Activated T-cell treated with anti-CD3 and anti-CD28 coated beads, Interleukin-2, amount 50 U/mL, for 72 hours (primary cell): ENCODE results near the gene PIP4K2A. TPM values are rescaled to one million over a fixed set of nuclear protein-coding genes. Genes with fewer than 3 reads are reported as not detected.
A peak's percentile ranks its signal among the peaks of the same experiment; 100 is the strongest.

Experiments
- ATAC-seq, 2 donors: fragments of 150-1000 bp; cut with Tn5 transposase; replicated peaks in 1 of 2; 2 replicates each; pipeline ENCODE4 v1.10.0; 2021; ENCODE audit warnings: moderate library complexity in 2 of 2, mild to moderate bottlenecking in 1 of 2
- DNase-seq, 2 donors: peaks; one replicate each; pipeline ENCODE4 v3.0.0; 2021 to 2022; ENCODE audit warnings: mixed read lengths in 1 of 2
- H3K27ac Mint-ChIP-seq: one replicate; pipeline ENCODE4 v1.8.0; 2022; ENCODE audit warnings: mild to moderate bottlenecking, moderate library complexity, mixed read lengths
- H3K27me3 Mint-ChIP-seq: one replicate; pipeline ENCODE4 v1.8.0; 2022; ENCODE audit warnings: low read depth, mixed read lengths
- H3K36me3 Mint-ChIP-seq, 2 donors: one replicate each; pipeline ENCODE4 v1.8.0; 2022; ENCODE audit warnings: mixed read lengths in 2 of 2, mild to moderate bottlenecking in 1 of 2; ENCODE audit not compliant: insufficient read depth in 2 of 2
- H3K4me1 Mint-ChIP-seq: one replicate; pipeline ENCODE4 v1.8.0; 2022; ENCODE audit warnings: low read depth, mixed read lengths
- H3K4me3 Mint-ChIP-seq, 2 donors: one replicate each; pipeline ENCODE4 v1.8.0; 2022; ENCODE audit warnings: mild to moderate bottlenecking in 2 of 2, mixed read lengths in 2 of 2, moderate library complexity in 2 of 2
- H3K9me3 Mint-ChIP-seq, 2 donors: one replicate each; pipeline ENCODE4 v1.8.0; 2022; ENCODE audit warnings: mixed read lengths in 2 of 2
- total RNA-seq, 2 donors: library from RNA; stranded (reverse); gene quantifications; one replicate each; pipeline ENCODE4 v1.2.3, GENCODE V29; 2022

PIP4K2A gene
- total RNA-seq, 2 donors from 2014 or later = 104 to 138 TPM

GRCh38 chr10:22570733-22571430 lies 143.5 kb downstream of the PIP4K2A start:
- DNase-seq = peak; percentile 64 to 65
- no peaks in the 10 kb centered on the region for H3K27me3 Mint-ChIP-seq

DNA sequence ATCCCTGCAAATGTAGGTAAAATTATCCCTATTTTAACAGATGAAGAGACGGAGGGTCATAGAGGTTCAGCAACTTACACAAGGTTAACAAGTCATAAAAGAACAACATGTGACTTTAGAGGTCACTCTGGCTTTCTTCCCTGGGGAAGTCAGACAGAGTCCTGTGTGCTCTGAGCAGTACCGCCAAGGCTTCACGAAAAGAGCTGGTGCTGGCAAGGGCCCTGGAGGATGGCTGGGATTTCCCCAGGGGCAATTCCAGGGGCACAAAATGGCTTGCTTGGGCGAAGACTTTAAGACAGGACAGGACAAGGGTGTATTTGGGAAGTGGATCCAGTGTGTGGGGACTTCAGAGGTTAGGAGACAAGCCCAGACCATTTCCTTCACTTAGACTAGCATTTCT lies 144.1 kb downstream of the PIP4K2A start:
- DNase-seq = peak in 1 of 2 donors; percentile 9
- ATAC-seq = peak; percentile 19 to 26
- Mint-ChIP-seq H3K27ac (peak overlapping the region; percentile 97), H3K27me3 (no peaks in the 10 kb centered on the region), H3K9me3 (no peaks in the 10 kb centered on the region), H3K4me1 (peaks cover 58% of the 10 kb centered on the region), H3K36me3 (peaks cover 18 to 33% of the 10 kb centered on the region in 2 donors), H3K4me3 (peak overlapping the region; percentile 37 to 68)

More at GRCh38 chr10:22570733-22571430, 143.5 kb downstream of the PIP4K2A start:
- Mint-ChIP-seq H3K4me1 (peaks cover 61% of the 10 kb centered on the region), H3K27ac (peak overlapping the region; percentile 97), H3K9me3 (no peaks in the 10 kb centered on the region), H3K36me3 (peaks cover 18 to 32% of the 10 kb centered on the region in 2 donors), H3K4me3 (peak overlapping the region in 1 of 2 donors; percentile 73)
- ATAC-seq = peak; percentile 96 to 97

DNA sequence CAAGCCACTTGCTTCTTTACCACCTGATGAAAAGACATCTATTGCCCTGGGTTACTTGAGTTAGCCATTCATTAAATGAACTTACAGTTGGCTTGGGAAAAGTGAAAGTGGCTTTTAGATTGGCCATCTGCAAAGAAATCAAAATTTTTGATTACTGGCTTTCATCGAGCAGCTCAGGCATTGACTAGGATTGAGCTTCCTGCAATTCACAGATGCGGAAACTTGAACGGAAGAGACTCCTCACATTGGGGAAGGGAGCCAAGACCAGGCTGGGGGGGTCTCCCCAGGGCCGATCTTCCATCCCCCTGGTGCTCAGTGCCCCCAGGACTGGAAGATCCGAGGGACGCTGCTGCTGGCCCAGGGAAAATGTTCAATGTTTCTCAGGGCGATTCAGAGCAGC lies 145.4 kb downstream of the PIP4K2A start:
- Mint-ChIP-seq H3K27ac (no peak overlapping the region), H3K4me3 (no peak overlapping the region), H3K4me1 (peaks cover 56% of the 10 kb centered on the region), H3K36me3 (peaks cover 18 to 37% of the 10 kb centered on the region in 2 donors), H3K9me3 (no peaks in the 10 kb centered on the region), H3K27me3 (no peaks in the 10 kb centered on the region)
- DNase-seq (no peak), ATAC-seq (no peak)

GRCh38 chr10:22564060-22564459 lies 150.3 kb downstream of the PIP4K2A start:
- no peaks in the 10 kb centered on the region for H3K9me3 Mint-ChIP-seq
- H3K4me3 Mint-ChIP-seq = no peak overlapping the region
- no peaks in the 10 kb centered on the region for H3K27me3 Mint-ChIP-seq
- no peak for DNase-seq
- peak overlapping the region; percentile 79 for H3K27ac Mint-ChIP-seq
- H3K4me1 Mint-ChIP-seq = peaks cover 17% of the 10 kb centered on the region
- peaks cover 10 to 31% of the 10 kb centered on the region in 2 donors for H3K36me3 Mint-ChIP-seq
- no peak for ATAC-seq

- Mint-ChIP-seq H3K27me3 (no peaks in the 10 kb centered on the region), H3K36me3 (peaks cover 8 to 24% of the 10 kb centered on the region in 2 donors), H3K27ac (no peak overlapping the region), H3K4me3 (no peak overlapping the region), H3K9me3 (no peaks in the 10 kb centered on the region), H3K4me1 (peaks cover 13% of the 10 kb centered on the region)
- ATAC-seq (no peak), DNase-seq (no peak)
These were observed 152.5 kb downstream of the PIP4K2A start for GRCh38 chr10:22561909-22562308.

DNA sequence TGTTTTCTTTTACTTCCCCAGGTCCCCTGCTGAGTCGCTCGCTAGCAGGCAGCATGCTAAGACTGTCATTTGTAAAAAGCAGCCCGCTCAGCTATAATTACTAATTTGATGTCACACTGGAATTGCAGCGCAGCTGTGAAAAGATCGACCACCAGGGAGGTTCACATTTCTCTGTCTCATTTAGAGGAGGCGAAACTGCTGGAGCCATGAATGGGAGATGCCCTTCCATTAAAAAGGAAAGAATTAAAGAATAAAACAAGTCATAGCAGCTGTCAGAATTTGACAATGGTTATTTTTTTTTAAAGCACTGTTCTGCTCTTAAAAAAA lies 153.5 kb downstream of the PIP4K2A start:
- peaks cover 2 to 13% of the 10 kb centered on the region in 2 donors for H3K36me3 Mint-ChIP-seq
- no peaks in the 10 kb centered on the region for H3K27me3 Mint-ChIP-seq
- DNase-seq (no peak), ATAC-seq (no peak)
- H3K4me1 Mint-ChIP-seq = peaks cover 6% of the 10 kb centered on the region
- no peak overlapping the region for H3K27ac Mint-ChIP-seq
- H3K4me3 Mint-ChIP-seq = no peak overlapping the region
- H3K9me3 Mint-ChIP-seq = no peaks in the 10 kb centered on the region

DNA sequence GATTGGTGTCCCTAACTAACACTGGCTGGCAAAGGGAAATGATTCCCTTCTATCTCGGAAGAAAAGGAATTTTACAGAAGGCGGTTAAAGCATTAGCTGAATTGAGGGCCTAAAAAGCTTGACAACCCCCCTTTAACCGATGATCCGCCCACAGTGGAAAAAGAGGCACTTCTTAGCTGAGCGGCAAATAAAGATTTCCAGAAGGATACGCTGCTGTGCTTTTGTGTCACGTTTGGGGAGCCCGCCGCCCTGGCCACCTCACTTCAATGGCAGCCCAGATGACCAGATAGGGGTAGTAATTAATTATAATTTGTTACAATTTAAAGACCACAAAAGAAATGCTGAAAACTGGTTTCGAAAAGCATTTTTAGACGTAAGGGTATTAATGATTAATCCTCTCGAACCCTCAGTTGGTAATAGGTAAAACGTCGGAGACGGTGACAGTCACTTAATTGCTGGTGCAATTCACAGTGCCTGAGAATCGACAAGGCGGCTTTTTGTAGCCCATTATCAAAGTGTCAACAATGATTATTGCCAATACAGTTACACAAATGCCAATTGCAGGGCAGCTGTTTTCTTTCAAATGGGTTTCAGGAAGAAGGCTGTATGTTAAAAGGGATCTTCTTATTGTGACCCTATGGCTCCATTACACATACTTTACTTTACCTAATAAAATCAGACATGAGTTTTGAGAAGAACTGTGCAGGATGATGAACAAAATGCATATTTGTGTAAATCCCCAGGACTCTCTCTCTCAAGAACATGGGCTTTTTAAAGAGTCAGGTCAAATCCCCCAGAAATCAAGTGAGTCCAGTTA lies 154.1 kb downstream of the PIP4K2A start:
- peaks cover 2 to 13% of the 10 kb centered on the region in 2 donors for H3K36me3 Mint-ChIP-seq
- no peak overlapping the region for H3K4me3 Mint-ChIP-seq
- DNase-seq (no peak), ATAC-seq (no peak)
- peaks cover 6% of the 10 kb centered on the region for H3K4me1 Mint-ChIP-seq
- H3K9me3 Mint-ChIP-seq = no peaks in the 10 kb centered on the region
- H3K27ac Mint-ChIP-seq = peak overlapping the region; percentile 73
- H3K27me3 Mint-ChIP-seq = no peaks in the 10 kb centered on the region

GRCh38 chr10:22557321-22557720 lies 157.1 kb downstream of the PIP4K2A start:
- no peaks in the 10 kb centered on the region for H3K36me3 Mint-ChIP-seq
- no peaks in the 10 kb centered on the region for H3K27me3 Mint-ChIP-seq
- H3K4me3 Mint-ChIP-seq = no peak overlapping the region
- H3K27ac Mint-ChIP-seq = no peak overlapping the region
- ATAC-seq (no peak), DNase-seq (no peak)
- no peaks in the 10 kb centered on the region for H3K9me3 Mint-ChIP-seq
- no peaks in the 10 kb centered on the region for H3K4me1 Mint-ChIP-seq

DNA sequence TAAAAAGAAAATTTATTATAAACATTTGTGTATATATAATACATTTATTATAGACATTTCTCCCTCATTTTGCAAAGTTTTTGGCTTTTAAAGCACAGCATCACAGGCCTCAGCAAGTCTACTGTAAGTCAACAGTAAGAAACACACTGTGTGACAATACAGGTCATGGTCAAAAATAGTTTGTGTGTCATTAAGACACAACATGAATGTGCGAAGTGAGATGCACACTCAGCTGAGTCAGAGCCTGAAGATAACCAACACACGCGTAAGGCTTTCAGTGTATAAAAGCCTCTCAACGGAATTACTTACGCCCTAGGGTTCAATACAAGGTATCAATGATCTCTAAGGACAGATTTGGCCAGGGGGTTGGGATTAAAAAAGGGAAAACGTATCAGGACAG lies 157.6 kb downstream of the PIP4K2A start:
- Mint-ChIP-seq H3K4me3 (no peak overlapping the region), H3K36me3 (peaks cover 0 to under 1% of the 10 kb centered on the region in 2 donors), H3K27ac (no peak overlapping the region), H3K27me3 (no peaks in the 10 kb centered on the region), H3K9me3 (no peaks in the 10 kb centered on the region), H3K4me1 (peaks cover 5% of the 10 kb centered on the region)
- DNase-seq (no peak), ATAC-seq (no peak)

DNA sequence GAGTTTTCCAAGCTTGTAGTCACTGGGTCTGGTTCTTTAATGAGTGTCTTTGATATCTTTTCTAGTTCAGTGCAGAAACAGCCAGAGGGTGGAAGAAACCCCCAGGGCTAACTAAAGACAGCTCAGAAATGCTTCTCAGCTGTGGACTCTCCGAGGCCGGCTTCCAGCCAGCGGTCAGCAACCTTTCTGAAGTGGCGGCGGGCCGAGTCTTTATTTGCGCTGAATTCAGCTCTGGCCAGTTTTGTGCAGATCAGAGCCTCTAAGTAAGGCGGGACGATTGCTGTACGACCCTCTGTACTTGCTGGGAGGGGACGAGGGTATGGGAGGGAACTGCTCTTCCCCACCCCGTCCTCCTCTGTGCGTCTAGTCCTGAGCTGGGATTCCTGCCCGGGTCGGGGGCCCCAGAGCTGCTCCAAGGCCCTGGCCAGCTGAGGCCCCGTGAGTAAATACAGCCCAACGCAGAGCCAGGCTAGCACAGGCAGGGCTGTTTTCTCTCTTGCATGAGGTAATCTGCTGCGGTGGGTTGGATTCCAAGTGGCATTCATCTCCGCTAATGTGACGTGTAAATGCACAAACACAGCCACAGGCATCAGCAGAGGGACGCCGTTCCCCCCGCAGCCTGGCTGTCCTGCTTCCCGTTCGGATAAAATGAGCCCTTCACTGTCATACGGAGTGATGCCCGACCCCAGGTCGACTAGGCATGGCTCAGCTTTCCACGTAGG lies 159.8 kb downstream of the PIP4K2A start:
- Mint-ChIP-seq H3K9me3 (no peaks in the 10 kb centered on the region), H3K27me3 (no peaks in the 10 kb centered on the region), H3K27ac (no peak overlapping the region), H3K36me3 (peaks cover 0 to 2% of the 10 kb centered on the region in 2 donors), H3K4me1 (peaks cover 9% of the 10 kb centered on the region), H3K4me3 (no peak overlapping the region)
- no peak for ATAC-seq
- DNase-seq = no peak

GRCh38 chr10:22553452-22553995 lies 160.9 kb downstream of the PIP4K2A start:
- H3K9me3 Mint-ChIP-seq = no peaks in the 10 kb centered on the region
- peak overlapping the region; percentile 8 for H3K27ac Mint-ChIP-seq
- peaks cover 9% of the 10 kb centered on the region for H3K4me1 Mint-ChIP-seq
- ATAC-seq (peak in 1 of 2 donors; percentile 59), DNase-seq (no peak)
- peaks cover 0 to 2% of the 10 kb centered on the region in 2 donors for H3K36me3 Mint-ChIP-seq
- H3K4me3 Mint-ChIP-seq = no peak overlapping the region
- no peaks in the 10 kb centered on the region for H3K27me3 Mint-ChIP-seq

- Mint-ChIP-seq H3K36me3 (peaks cover 0 to 4% of the 10 kb centered on the region in 2 donors), H3K27ac (peak overlapping the region; percentile 8), H3K9me3 (no peaks in the 10 kb centered on the region), H3K4me3 (no peak overlapping the region), H3K27me3 (no peaks in the 10 kb centered on the region), H3K4me1 (peaks cover 9% of the 10 kb centered on the region)
- DNase-seq (no peak), ATAC-seq (no peak)
These were observed 161.4 kb downstream of the PIP4K2A start for GRCh38 chr10:22552888-22553378.
